ENCODE data around the gene SF3A1. TPM values are rescaled to one million over a fixed set of nuclear protein-coding genes. Genes with fewer than 3 reads are reported as not detected.

The SF3A1 gene
- total RNA-seq, 1 donor from 2014 or later = 139 TPM

DNA sequence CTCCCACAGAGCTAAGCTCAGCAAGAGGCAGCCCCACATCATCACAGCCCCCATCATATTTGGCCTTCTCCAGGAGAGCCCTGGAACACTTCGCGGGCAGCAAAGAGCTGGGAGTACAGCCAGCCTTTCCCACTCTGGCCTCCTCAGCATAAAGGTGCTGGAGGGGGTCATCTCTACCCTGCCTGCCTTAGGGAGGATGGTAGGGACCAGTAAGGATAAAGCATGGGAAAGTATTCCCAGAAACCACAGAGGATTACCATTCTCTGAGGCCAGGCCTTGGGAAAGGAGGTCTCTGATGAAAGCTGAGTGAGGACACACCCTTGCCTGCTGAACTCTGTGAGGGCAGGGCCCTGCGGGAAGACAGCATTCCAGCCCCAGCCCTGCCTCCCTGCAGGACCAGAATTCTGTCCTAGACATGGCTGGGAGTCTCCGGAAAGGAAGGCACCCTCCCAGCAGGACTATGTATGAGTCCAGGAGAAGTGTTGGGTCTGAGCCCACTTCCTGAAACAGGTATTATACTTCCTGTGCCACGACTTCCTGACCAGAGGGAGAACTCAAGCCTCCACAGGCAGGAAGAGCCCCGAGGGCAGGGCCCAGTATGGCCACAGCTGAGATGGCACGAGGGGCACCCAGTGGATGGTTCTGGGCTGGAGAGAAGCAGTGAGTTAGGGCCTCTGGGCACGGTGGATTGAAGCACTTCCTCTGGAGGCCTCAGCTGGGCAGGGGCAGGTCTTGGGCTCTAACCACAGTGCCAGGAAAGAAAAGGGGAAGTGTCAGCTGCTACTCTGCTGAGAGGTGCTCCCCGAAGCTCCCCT lies 54.5 kb downstream of the SF3A1 start:
- H3K9me3 ChIP-seq (ENCODE audit: insufficient read depth, low read depth, low read length) = no peaks in the 10 kb centered on the region
- DNase-seq (ENCODE audit: low read depth) (peak; percentile 71), FAIRE-seq (peak; percentile 66)
- no peak overlapping the region for H3K4me2 ChIP-seq (ENCODE audit: low read length)
- peaks cover 34% of the 10 kb centered on the region for H3K36me3 Mint-ChIP-seq (ENCODE audit: low read depth, unreplicated experiment)
- H3K27me3 ChIP-seq (ENCODE audit: insufficient read depth, low read length) = no peaks in the 10 kb centered on the region
- no peak overlapping the region for H3K4me3 Mint-ChIP-seq (ENCODE audit: unreplicated experiment)
- H3K27me3 Mint-ChIP-seq (ENCODE audit: low read depth, unreplicated experiment) = no peaks in the 10 kb centered on the region
- H2AFZ ChIP-seq (ENCODE audit: low read depth, low read length) = no peak overlapping the region
- peaks cover 96% of the 10 kb centered on the region for H4K20me1 ChIP-seq (ENCODE audit: insufficient read depth, low read length)
- H3K4me1 ChIP-seq (ENCODE audit: insufficient read depth, low read length) = peaks cover 28% of the 10 kb centered on the region
- peak overlapping the region; percentile 23 for H3K9ac ChIP-seq (ENCODE audit: low read length)
- H3K27ac ChIP-seq (ENCODE audit: low read depth, low read length) = peak overlapping the region; percentile 30
- H3K4me3 ChIP-seq (ENCODE audit: insufficient read depth, low read depth, low read length) = no peak overlapping the region
- H3K27ac Mint-ChIP-seq (ENCODE audit: unreplicated experiment) = peak overlapping the region; percentile 66
- TF ChIP-seq, protein P1, sequence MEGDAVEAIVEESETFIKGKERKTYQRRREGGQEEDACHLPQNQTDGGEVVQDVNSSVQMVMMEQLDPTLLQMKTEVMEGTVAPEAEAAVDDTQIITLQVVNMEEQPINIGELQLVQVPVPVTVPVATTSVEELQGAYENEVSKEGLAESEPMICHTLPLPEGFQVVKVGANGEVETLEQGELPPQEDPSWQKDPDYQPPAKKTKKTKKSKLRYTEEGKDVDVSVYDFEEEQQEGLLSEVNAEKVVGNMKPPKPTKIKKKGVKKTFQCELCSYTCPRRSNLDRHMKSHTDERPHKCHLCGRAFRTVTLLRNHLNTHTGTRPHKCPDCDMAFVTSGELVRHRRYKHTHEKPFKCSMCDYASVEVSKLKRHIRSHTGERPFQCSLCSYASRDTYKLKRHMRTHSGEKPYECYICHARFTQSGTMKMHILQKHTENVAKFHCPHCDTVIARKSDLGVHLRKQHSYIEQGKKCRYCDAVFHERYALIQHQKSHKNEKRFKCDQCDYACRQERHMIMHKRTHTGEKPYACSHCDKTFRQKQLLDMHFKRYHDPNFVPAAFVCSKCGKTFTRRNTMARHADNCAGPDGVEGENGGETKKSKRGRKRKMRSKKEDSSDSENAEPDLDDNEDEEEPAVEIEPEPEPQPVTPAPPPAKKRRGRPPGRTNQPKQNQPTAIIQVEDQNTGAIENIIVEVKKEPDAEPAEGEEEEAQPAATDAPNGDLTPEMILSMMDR (IDR thresholded peaks at IDR 0.05; ENCODE audit: insufficient read depth, low read depth, low read length) = no peak
- no peak for TF ChIP-seq EZH2 (IDR thresholded peaks at IDR 0.05; ENCODE audit: insufficient read depth, low read length)
- H3K9me3 Mint-ChIP-seq (ENCODE audit: unreplicated experiment) = no peaks in the 10 kb centered on the region
- H3K36me3 ChIP-seq (ENCODE audit: insufficient read depth, low read length) = peaks cover 8% of the 10 kb centered on the region
- peaks cover 38% of the 10 kb centered on the region for H3K4me1 Mint-ChIP-seq (ENCODE audit: low read depth, unreplicated experiment)
- peaks cover 50% of the 10 kb centered on the region for H3K79me2 ChIP-seq (ENCODE audit: insufficient read depth, low read length)

DNA sequence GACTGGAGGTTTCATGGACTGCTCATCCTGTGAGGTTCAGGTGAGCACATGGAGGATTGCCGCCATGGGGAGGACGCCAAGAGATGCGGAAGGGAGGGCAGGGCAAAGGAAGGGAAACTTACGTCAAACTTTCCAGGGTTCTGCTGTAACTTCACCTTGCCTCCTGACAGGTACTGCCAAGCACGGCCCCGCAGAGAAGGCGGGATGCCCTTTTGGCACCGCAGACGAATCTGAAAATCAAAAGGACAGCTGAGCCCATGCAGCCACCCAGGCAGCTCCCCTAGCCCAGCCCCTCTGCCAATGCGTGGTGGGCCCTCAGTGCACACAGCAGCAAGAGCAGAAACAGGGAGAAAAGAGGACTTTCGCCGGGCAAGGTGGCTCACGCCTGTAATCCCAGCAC lies 57.4 kb downstream of the SF3A1 start:
- H3K9ac ChIP-seq (ENCODE audit: low read length) = no peak overlapping the region
- H3K4me3 Mint-ChIP-seq (ENCODE audit: unreplicated experiment) = no peak overlapping the region
- H3K27me3 ChIP-seq (ENCODE audit: insufficient read depth, low read length) = no peaks in the 10 kb centered on the region
- no peak overlapping the region for H3K4me2 ChIP-seq (ENCODE audit: low read length)
- no peak overlapping the region for H3K27ac Mint-ChIP-seq (ENCODE audit: unreplicated experiment)
- H3K27ac ChIP-seq (ENCODE audit: low read depth, low read length) = no peak overlapping the region
- no peak for TF ChIP-seq EZH2 (IDR thresholded peaks at IDR 0.05; ENCODE audit: insufficient read depth, low read length)
- DNase-seq (ENCODE audit: low read depth) (no peak), FAIRE-seq (no peak)
- peaks cover 21% of the 10 kb centered on the region for H3K79me2 ChIP-seq (ENCODE audit: insufficient read depth, low read length)
- H3K27me3 Mint-ChIP-seq (ENCODE audit: low read depth, unreplicated experiment) = no peaks in the 10 kb centered on the region
- no peak overlapping the region for H3K4me3 ChIP-seq (ENCODE audit: insufficient read depth, low read depth, low read length)
- peaks cover 18% of the 10 kb centered on the region for H3K36me3 ChIP-seq (ENCODE audit: insufficient read depth, low read length)
- no peaks in the 10 kb centered on the region for H3K9me3 Mint-ChIP-seq (ENCODE audit: unreplicated experiment)
- peaks cover 44% of the 10 kb centered on the region for H3K36me3 Mint-ChIP-seq (ENCODE audit: low read depth, unreplicated experiment)
- peaks cover 88% of the 10 kb centered on the region for H4K20me1 ChIP-seq (ENCODE audit: insufficient read depth, low read length)
- H3K4me1 ChIP-seq (ENCODE audit: insufficient read depth, low read length) = peaks cover 13% of the 10 kb centered on the region
- peaks cover 22% of the 10 kb centered on the region for H3K4me1 Mint-ChIP-seq (ENCODE audit: low read depth, unreplicated experiment)
- no peaks in the 10 kb centered on the region for H3K9me3 ChIP-seq (ENCODE audit: insufficient read depth, low read depth, low read length)
- no peak overlapping the region for H2AFZ ChIP-seq (ENCODE audit: low read depth, low read length)

DNA sequence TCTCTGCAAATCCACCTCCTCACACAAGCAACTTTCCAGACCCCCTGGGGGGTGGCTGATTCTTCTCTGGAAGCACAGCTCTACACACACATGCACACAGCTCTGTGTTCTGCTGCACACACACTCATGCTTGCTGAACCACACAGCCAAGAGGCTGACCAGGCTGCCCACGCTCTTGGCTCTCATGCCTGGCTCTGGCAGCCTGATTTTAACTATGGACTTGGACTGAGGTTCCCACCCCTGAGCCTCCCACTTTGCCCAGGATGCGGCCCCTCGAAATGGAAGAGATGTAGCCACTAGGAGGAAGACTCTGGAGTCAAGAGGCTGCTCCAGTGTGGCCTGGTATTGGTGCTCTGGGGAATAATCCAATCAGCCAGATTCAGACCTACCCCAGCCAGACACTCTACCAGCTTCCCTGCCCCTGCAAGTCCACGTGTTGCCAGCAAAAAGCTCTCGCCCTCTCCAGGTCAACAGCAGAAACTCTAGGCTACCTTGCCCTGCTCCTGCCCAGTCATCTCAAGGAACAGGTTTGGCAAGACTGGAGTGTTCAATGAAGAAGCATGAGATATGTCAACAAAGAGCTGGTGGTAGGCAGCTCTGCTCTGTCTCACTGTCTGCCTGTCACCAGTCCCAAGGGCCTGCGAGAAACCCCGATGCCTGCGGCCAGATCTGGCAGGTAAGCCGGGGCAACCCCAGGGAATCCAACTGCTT lies 58.5 kb downstream of the SF3A1 start:
- no peak overlapping the region for H2AFZ ChIP-seq (ENCODE audit: low read depth, low read length)
- no peaks in the 10 kb centered on the region for H3K27me3 ChIP-seq (ENCODE audit: insufficient read depth, low read length)
- H3K27ac ChIP-seq (ENCODE audit: low read depth, low read length) = no peak overlapping the region
- H3K27me3 Mint-ChIP-seq (ENCODE audit: low read depth, unreplicated experiment) = no peaks in the 10 kb centered on the region
- peaks cover 10% of the 10 kb centered on the region for H3K79me2 ChIP-seq (ENCODE audit: insufficient read depth, low read length)
- H3K9me3 Mint-ChIP-seq (ENCODE audit: unreplicated experiment) = no peaks in the 10 kb centered on the region
- H3K4me3 Mint-ChIP-seq (ENCODE audit: unreplicated experiment) = no peak overlapping the region
- no peak overlapping the region for H3K4me2 ChIP-seq (ENCODE audit: low read length)
- DNase-seq (ENCODE audit: low read depth) = no peak
- peaks cover 21% of the 10 kb centered on the region for H3K4me1 Mint-ChIP-seq (ENCODE audit: low read depth, unreplicated experiment)
- H3K9ac ChIP-seq (ENCODE audit: low read length) = no peak overlapping the region
- H3K4me3 ChIP-seq (ENCODE audit: insufficient read depth, low read depth, low read length) = no peak overlapping the region
- no peak overlapping the region for H3K27ac Mint-ChIP-seq (ENCODE audit: unreplicated experiment)
- peaks cover 23% of the 10 kb centered on the region for H3K36me3 ChIP-seq (ENCODE audit: insufficient read depth, low read length)
- no peaks in the 10 kb centered on the region for H3K9me3 ChIP-seq (ENCODE audit: insufficient read depth, low read depth, low read length)
- no peak for TF ChIP-seq EZH2 (IDR thresholded peaks at IDR 0.05; ENCODE audit: insufficient read depth, low read length)
- TF ChIP-seq, protein P1 (IDR thresholded peaks at IDR 0.05; ENCODE audit: insufficient read depth, low read depth, low read length) = no peak
- peaks cover 45% of the 10 kb centered on the region for H3K36me3 Mint-ChIP-seq (ENCODE audit: low read depth, unreplicated experiment)
- no peak for FAIRE-seq
- peaks cover 78% of the 10 kb centered on the region for H4K20me1 ChIP-seq (ENCODE audit: insufficient read depth, low read length)
- H3K4me1 ChIP-seq (ENCODE audit: insufficient read depth, low read length) = peaks cover 13% of the 10 kb centered on the region

Measured in astrocyte (in vitro differentiated cells and primary cell).